Kidney epithelial cell (primary cell): ENCODE data around the gene LTB4R. TPM values are rescaled to one million over a fixed set of nuclear protein-coding genes. Genes with fewer than 3 reads are reported as not detected.

Source experiments
- DNase-seq: peaks from one replicate; pipeline ENCODE4 v3.0.0-alpha.2; 2010; ENCODE audit warnings: low read depth
- H3K27me3 ChIP-seq: 2 replicates; pipeline ENCODE4 v1.6.0; 2011; ENCODE audit warnings: low read length; ENCODE audit not compliant: control insufficient read depth, insufficient read depth
- H3K36me3 ChIP-seq: 2 replicates; pipeline ENCODE4 v1.5.1; 2011; ENCODE audit warnings: low read length; ENCODE audit not compliant: control insufficient read depth, insufficient read depth
- H3K4me3 ChIP-seq: 2 replicates; pipeline ENCODE4 v1.5.1; 2011; ENCODE audit warnings: low read depth, mild to moderate bottlenecking, control low read depth, low read length
- total RNA-seq: library from RNA; depleted of rRNA; stranded (reverse); fragments of >200 nt; gene quantifications from 2 replicates; pipeline ENCODE4 v1.2.3, GENCODE V29; 2015
- TF ChIP-seq, protein P1 (sequence below): IDR thresholded peaks from 2 replicates; pipeline ENCODE4 v1.5.1; 2011; ENCODE audit warnings: mild to moderate bottlenecking, moderate library complexity, low read length, control low read depth, inconsistent platforms; ENCODE audit not compliant: insufficient read depth, poor library complexity, severe bottlenecking

LTB4R gene
- total RNA-seq, 1 donor from 2014 or later = 2.8 TPM

DNA sequence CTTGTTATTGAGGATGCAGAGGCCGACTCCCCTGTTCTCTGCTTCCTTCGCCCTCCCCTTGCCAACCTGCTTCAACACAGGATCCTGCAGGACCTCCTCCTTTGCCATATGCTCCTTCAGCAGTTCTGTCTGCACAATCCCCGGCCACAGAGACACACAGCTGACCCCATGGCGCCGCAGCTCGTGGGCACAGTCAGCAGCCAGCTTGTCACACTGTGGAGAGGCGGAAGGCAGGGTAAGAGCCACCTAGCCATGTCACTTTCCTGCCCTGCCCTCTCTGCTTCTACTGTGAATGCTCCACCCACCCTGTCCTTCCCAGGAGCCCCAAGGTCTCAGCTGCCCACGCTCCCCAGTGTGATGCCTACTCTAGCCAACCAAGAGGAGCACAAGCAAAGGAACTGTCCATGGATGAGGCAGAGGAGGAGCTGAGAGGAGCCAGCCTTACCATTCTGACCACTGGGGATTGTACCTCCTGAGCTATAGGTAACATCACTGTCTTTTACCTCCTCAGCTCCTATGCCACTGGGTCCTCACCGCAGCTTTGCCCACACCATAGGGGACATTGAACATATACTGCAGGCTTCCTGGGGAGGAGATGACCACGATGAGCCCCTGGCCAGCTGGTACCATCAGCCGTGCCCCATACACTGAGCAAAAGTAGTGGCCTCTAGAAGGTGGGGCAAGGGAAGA is 19.0 kb upstream of the LTB4R start:
- Histone ChIP-seq H3K36me3 (peaks cover 1% of the 10 kb centered on the region), H3K27me3 (no peaks in the 10 kb centered on the region), H3K4me3 (no peak overlapping the region)
- TF ChIP-seq, protein P1, sequence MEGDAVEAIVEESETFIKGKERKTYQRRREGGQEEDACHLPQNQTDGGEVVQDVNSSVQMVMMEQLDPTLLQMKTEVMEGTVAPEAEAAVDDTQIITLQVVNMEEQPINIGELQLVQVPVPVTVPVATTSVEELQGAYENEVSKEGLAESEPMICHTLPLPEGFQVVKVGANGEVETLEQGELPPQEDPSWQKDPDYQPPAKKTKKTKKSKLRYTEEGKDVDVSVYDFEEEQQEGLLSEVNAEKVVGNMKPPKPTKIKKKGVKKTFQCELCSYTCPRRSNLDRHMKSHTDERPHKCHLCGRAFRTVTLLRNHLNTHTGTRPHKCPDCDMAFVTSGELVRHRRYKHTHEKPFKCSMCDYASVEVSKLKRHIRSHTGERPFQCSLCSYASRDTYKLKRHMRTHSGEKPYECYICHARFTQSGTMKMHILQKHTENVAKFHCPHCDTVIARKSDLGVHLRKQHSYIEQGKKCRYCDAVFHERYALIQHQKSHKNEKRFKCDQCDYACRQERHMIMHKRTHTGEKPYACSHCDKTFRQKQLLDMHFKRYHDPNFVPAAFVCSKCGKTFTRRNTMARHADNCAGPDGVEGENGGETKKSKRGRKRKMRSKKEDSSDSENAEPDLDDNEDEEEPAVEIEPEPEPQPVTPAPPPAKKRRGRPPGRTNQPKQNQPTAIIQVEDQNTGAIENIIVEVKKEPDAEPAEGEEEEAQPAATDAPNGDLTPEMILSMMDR = no peak
- DNase-seq = no peak

DNA sequence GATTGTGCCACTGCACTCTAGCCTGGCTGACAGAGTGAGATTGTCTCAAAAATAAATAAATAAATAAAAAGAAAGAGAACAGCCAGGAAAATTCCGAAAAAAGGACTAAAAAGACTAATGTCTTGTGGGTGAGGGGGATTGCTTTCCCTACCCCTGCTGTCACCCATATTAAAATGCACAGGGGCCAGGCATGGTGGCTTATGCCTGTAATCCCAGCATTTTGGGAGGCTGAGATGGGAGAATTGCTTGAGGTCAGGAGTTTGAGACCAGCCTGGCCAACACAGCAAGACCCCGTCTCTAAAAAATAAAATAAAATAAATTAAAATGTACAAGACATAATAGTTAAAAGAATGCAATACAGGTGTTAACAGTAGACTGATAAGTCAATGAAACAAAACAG is 17.8 kb upstream of the LTB4R start:
- no peak overlapping the region for H3K4me3 ChIP-seq
- TF ChIP-seq, protein P1 = no peak
- no peak for DNase-seq
- no peaks in the 10 kb centered on the region for H3K27me3 ChIP-seq
- H3K36me3 ChIP-seq = peaks cover 1% of the 10 kb centered on the region

- Histone ChIP-seq H3K4me3 (no peak overlapping the region), H3K27me3 (no peaks in the 10 kb centered on the region), H3K36me3 (no peaks in the 10 kb centered on the region)
- DNase-seq = peak; percentile 85
- TF ChIP-seq, protein P1 = peak; percentile 80
Observed at GRCh38 chr14:24296341-24297157, 14.8 kb upstream of the LTB4R start.

DNA sequence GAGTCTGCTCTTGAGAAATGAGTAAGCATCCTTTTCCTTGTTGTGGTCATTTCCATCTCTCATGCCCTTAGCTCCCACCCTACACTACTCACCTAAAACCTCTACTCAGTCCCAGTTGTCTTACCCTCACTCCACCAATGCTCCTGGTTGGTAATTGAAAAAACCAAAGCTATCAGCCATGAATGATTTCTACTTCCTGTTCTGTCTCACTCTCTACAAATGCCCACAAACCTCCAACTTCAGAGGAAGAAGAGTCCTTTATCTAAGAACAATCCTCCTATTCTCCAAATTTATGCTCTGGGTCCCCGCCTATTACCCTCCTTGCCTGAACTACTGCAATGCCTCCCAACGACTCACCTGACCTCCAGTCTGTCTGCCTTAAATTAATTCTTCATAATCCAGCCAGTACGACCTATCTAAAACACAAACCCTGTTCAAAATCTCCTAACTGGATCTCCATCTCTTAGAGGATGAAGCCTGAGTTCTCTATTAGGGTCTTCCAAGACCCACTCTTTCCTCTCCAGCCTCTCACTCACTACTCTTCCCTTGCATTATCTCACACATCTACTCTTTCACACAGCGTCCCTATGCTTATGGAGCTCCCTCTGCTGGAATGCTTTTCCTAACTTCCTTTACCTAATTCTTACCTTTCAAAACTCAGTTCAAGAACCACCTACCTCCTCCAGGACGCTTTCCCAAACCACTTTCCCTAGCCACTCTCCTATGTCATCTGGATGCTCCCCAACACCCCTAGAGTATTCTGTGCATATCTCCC is 13.9 kb upstream of the LTB4R start:
- peaks cover 1% of the 10 kb centered on the region for H3K36me3 ChIP-seq
- DNase-seq = no peak
- H3K27me3 ChIP-seq = no peaks in the 10 kb centered on the region
- TF ChIP-seq, protein P1 = peak; percentile 60
- H3K4me3 ChIP-seq = no peak overlapping the region

GRCh38 chr14:24298892-24299254 is 12.4 kb upstream of the LTB4R start:
- no peaks in the 10 kb centered on the region for H3K27me3 ChIP-seq
- TF ChIP-seq, protein P1 = no peak
- H3K4me3 ChIP-seq = peak overlapping the region; percentile 94
- peaks cover 1% of the 10 kb centered on the region for H3K36me3 ChIP-seq
- peak; percentile 48 for DNase-seq
